ACC112 (cell line): Measurements from ENCODE around the gene MAML2.
"Not testable (repeated sequence)": the region's sequence is repeated elsewhere in the genome, so short reads cannot be mapped to it uniquely, and the experiment has no call there.

ENCODE experiments used
- H2AFZ ChIP-seq: fragments of 200-600 bp; sonication (generic); one replicate; pipeline ENCODE4 v1.6.0; 2017; ENCODE audit warnings: antibody characterized with exemption, low read length; ENCODE audit not compliant: unreplicated experiment
- H3K27ac ChIP-seq: fragments of 200-600 bp; sonication (generic); 2 replicates; pipeline ENCODE4 v1.5.1; 2014; ENCODE audit warnings: low read depth, mild to moderate bottlenecking, antibody characterized with exemption, low read length, moderate library complexity
- H3K27me3 ChIP-seq: fragments of 200-600 bp; sonication (generic); 2 replicates; pipeline ENCODE4 v1.6.1; 2014; ENCODE audit warnings: mild to moderate bottlenecking, antibody characterized with exemption, low read length, moderate library complexity, mixed read lengths; ENCODE audit not compliant: insufficient read depth
- H3K36me3 ChIP-seq: fragments of 200-600 bp; sonication (generic); 2 replicates; pipeline ENCODE4 v1.6.1; 2016; ENCODE audit warnings: mild to moderate bottlenecking, antibody characterized with exemption, low read length, moderate library complexity, mixed read lengths; ENCODE audit not compliant: insufficient read depth
- H3K4me1 ChIP-seq: fragments of 200-600 bp; sonication (generic); one replicate; pipeline ENCODE4 v1.6.1; 2016; ENCODE audit warnings: low read length, mixed read lengths; ENCODE audit not compliant: insufficient read depth, unreplicated experiment, control insufficient read depth
- H3K4me3 ChIP-seq: fragments of 200-600 bp; sonication (generic); 2 replicates; pipeline ENCODE4 v1.5.1; 2014; ENCODE audit warnings: mild to moderate bottlenecking, low read depth, low read length
- H3K79me2 ChIP-seq: fragments of 200-600 bp; sonication (generic); one replicate; pipeline ENCODE4 v1.6.0; 2016; ENCODE audit warnings: low read length; ENCODE audit not compliant: control insufficient read depth, unreplicated experiment, insufficient read depth

MAML2 gene

GRCh38 chr11:96271777-96272176 is 71.2 kb downstream of the MAML2 start:
- H3K4me3 ChIP-seq: no peak overlapping the region
- H3K36me3 ChIP-seq: peaks cover 22% of the 10 kb centered on the region
- H3K79me2 ChIP-seq: peaks cover 39% of the 10 kb centered on the region
- H3K4me1 ChIP-seq: peaks cover 35% of the 10 kb centered on the region
- no peak overlapping the region for H2AFZ ChIP-seq
- no peak overlapping the region for H3K27ac ChIP-seq
- no peaks in the 10 kb centered on the region for H3K27me3 ChIP-seq

GRCh38 chr11:96271352-96271751 is 71.6 kb downstream of the MAML2 start:
- not testable (repeated sequence) for H3K4me3 ChIP-seq, H3K27ac ChIP-seq, H2AFZ ChIP-seq, H3K27me3 ChIP-seq
- Histone ChIP-seq H3K79me2 (peaks cover 40% of the 10 kb centered on the region), H3K4me1 (peaks cover 34% of the 10 kb centered on the region), H3K36me3 (peaks cover 22% of the 10 kb centered on the region)

- not testable (repeated sequence) for H3K27ac ChIP-seq, H3K27me3 ChIP-seq, H3K4me3 ChIP-seq, H2AFZ ChIP-seq
- peaks cover 22% of the 10 kb centered on the region for H3K36me3 ChIP-seq
- H3K79me2 ChIP-seq: peaks cover 54% of the 10 kb centered on the region
- peaks cover 43% of the 10 kb centered on the region for H3K4me1 ChIP-seq
Observed at GRCh38 chr11:96268527-96268926, 74.5 kb downstream of the MAML2 start.

GRCh38 chr11:96267496-96268032 is 75.4 kb downstream of the MAML2 start:
- Histone ChIP-seq H3K36me3 (peaks cover 22% of the 10 kb centered on the region), H3K27ac (peak overlapping the region; percentile 63), H3K27me3 (no peaks in the 10 kb centered on the region), H3K79me2 (peaks cover 50% of the 10 kb centered on the region), H2AFZ (no peak overlapping the region), H3K4me3 (peak overlapping the region; percentile 1; the same call in 1 of the 2 replicates), H3K4me1 (peaks cover 45% of the 10 kb centered on the region)

- Histone ChIP-seq H3K79me2 (peaks cover 47% of the 10 kb centered on the region), H2AFZ (no peak overlapping the region), H3K36me3 (peaks cover 22% of the 10 kb centered on the region), H3K4me1 (peaks cover 47% of the 10 kb centered on the region), H3K27me3 (no peaks in the 10 kb centered on the region), H3K27ac (peak overlapping the region; percentile 63), H3K4me3 (peak overlapping the region; percentile 1; the same call in 1 of the 2 replicates)
Observed at GRCh38 chr11:96267001-96267495, 75.9 kb downstream of the MAML2 start.

GRCh38 chr11:96265972-96266371 is 77.0 kb downstream of the MAML2 start:
- H3K27ac ChIP-seq: no peak overlapping the region
- peaks cover 56% of the 10 kb centered on the region for H3K4me1 ChIP-seq
- H2AFZ ChIP-seq: no peak overlapping the region
- no peak overlapping the region for H3K4me3 ChIP-seq
- peaks cover 14% of the 10 kb centered on the region for H3K36me3 ChIP-seq
- H3K79me2 ChIP-seq: peaks cover 52% of the 10 kb centered on the region
- no peaks in the 10 kb centered on the region for H3K27me3 ChIP-seq

- H3K36me3 ChIP-seq: peaks cover 8% of the 10 kb centered on the region; the same call in 1 of the 2 replicates
- H3K27ac ChIP-seq: no peak overlapping the region
- H3K4me3 ChIP-seq: no peak overlapping the region
- H3K79me2 ChIP-seq: peaks cover 59% of the 10 kb centered on the region
- no peaks in the 10 kb centered on the region for H3K27me3 ChIP-seq
- peaks cover 63% of the 10 kb centered on the region for H3K4me1 ChIP-seq
- H2AFZ ChIP-seq: no peak overlapping the region
Observed at GRCh38 chr11:96265220-96265737, 77.7 kb downstream of the MAML2 start.

GRCh38 chr11:96264364-96264763 is 78.6 kb downstream of the MAML2 start:
- H3K27ac ChIP-seq: peak overlapping the region; percentile 65
- H3K79me2 ChIP-seq: peaks cover 67% of the 10 kb centered on the region
- H3K36me3 ChIP-seq: peaks cover 3% of the 10 kb centered on the region; the same call in 1 of the 2 replicates
- H2AFZ ChIP-seq: no peak overlapping the region
- H3K4me1 ChIP-seq: peaks cover 73% of the 10 kb centered on the region
- no peak overlapping the region for H3K4me3 ChIP-seq
- H3K27me3 ChIP-seq: no peaks in the 10 kb centered on the region

GRCh38 chr11:96263238-96263763 is 79.7 kb downstream of the MAML2 start:
- Histone ChIP-seq H3K36me3 (no peaks in the 10 kb centered on the region), H3K27me3 (no peaks in the 10 kb centered on the region), H3K4me3 (no peak overlapping the region), H3K79me2 (peaks cover 74% of the 10 kb centered on the region), H2AFZ (no peak overlapping the region), H3K27ac (peak overlapping the region; percentile 80), H3K4me1 (peaks cover 83% of the 10 kb centered on the region)

GRCh38 chr11:96260532-96260931 is 82.5 kb downstream of the MAML2 start:
- Histone ChIP-seq H3K36me3 (no peaks in the 10 kb centered on the region), H3K4me3 (peak overlapping the region; percentile 41; the same call in 1 of the 2 replicates), H2AFZ (no peak overlapping the region), H3K79me2 (peaks cover 86% of the 10 kb centered on the region), H3K27ac (peak overlapping the region; percentile 58), H3K4me1 (peaks cover 85% of the 10 kb centered on the region), H3K27me3 (no peaks in the 10 kb centered on the region)

GRCh38 chr11:96260067-96260511 is 82.9 kb downstream of the MAML2 start:
- Histone ChIP-seq H3K27ac (peak overlapping the region; percentile 58), H3K36me3 (no peaks in the 10 kb centered on the region), H3K4me3 (peak overlapping the region; percentile 41; the same call in 1 of the 2 replicates), H3K4me1 (peaks cover 84% of the 10 kb centered on the region), H2AFZ (no peak overlapping the region), H3K79me2 (peaks cover 86% of the 10 kb centered on the region), H3K27me3 (no peaks in the 10 kb centered on the region)
